ENCODE results near the gene SUMF1.

SUMF1 gene

GRCh38 chr3:4385201-4385600 is 81.9 kb downstream of the SUMF1 start:
- DNase-seq (ENCODE audit: low read depth): no peak

- DNase-seq (ENCODE audit: low read depth): no peak
These were observed 87.1 kb downstream of the SUMF1 start for GRCh38 chr3:4380013-4380412.

GRCh38 chr3:4376499-4376898 is 90.6 kb downstream of the SUMF1 start:
- DNase-seq (ENCODE audit: low read depth): no peak

DNA sequence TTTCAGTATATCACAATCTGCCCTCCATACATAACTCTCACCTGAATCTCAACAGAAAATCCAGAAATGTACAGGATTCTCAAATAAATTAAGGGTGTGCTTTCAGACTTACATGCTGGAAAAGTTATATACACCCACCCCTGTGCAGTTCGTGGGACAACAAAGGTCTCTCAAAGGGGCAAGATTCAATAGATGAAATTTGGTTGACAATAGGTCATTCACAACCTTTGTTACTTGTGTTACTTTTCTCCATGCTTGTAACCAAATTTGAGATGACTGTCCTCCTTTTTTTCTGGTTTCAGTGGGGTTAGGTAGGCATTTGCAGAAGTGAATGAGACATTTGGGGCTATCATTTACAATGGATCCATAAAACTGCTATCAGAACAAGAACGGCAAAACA is 91.2 kb downstream of the SUMF1 start:
- no peak for DNase-seq (ENCODE audit: low read depth)

- no peak for DNase-seq (ENCODE audit: low read depth)
These were observed 93.4 kb downstream of the SUMF1 start for GRCh38 chr3:4373669-4374068.

- no peak for DNase-seq (ENCODE audit: low read depth)
These were observed 104.5 kb downstream of the SUMF1 start for GRCh38 chr3:4362523-4362922.

GRCh38 chr3:4360817-4361216 is 106.3 kb downstream of the SUMF1 start:
- no peak for DNase-seq (ENCODE audit: low read depth)

DNA sequence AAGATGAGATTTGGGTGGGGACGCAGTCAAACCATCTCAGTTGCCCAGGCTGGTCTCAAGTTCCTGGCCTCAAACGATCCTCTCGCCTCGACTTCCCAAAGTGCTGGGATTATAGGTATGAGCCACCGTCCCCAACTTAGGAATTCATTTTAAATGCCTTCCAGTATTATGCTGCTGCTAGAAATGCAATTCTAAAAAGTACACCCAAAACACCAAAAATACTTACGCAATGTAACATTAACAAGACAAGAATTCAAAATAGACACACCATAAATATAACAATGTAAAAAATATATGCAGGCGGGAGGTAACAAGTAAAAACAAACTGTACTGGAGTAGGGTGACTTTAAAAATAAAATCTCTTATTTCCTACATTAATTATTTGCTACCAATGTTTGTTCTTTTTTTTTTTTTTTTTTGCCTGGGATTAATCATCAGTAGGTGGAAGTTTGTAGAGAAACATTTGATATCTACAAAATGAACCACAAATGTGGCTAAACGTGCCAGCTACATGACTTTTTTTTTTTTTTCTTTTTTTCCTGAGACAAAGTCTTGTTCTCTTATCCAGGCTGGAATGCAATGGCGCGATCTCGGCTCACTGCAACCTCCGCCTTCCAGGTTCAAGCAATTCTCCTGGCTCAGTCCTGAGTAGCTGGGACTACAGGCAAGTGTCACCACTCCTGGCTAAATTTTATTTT is 107.1 kb downstream of the SUMF1 start:
- no peak for DNase-seq (ENCODE audit: low read depth)

- no peak for DNase-seq (ENCODE audit: low read depth)
These were observed 108.8 kb downstream of the SUMF1 start for GRCh38 chr3:4358273-4358672.

GRCh38 chr3:4356546-4357410 is 110.3 kb downstream of the SUMF1 start:
- no peak for DNase-seq (ENCODE audit: low read depth)

GRCh38 chr3:4356220-4356540 is 110.9 kb downstream of the SUMF1 start:
- no peak for DNase-seq (ENCODE audit: low read depth)

DNA sequence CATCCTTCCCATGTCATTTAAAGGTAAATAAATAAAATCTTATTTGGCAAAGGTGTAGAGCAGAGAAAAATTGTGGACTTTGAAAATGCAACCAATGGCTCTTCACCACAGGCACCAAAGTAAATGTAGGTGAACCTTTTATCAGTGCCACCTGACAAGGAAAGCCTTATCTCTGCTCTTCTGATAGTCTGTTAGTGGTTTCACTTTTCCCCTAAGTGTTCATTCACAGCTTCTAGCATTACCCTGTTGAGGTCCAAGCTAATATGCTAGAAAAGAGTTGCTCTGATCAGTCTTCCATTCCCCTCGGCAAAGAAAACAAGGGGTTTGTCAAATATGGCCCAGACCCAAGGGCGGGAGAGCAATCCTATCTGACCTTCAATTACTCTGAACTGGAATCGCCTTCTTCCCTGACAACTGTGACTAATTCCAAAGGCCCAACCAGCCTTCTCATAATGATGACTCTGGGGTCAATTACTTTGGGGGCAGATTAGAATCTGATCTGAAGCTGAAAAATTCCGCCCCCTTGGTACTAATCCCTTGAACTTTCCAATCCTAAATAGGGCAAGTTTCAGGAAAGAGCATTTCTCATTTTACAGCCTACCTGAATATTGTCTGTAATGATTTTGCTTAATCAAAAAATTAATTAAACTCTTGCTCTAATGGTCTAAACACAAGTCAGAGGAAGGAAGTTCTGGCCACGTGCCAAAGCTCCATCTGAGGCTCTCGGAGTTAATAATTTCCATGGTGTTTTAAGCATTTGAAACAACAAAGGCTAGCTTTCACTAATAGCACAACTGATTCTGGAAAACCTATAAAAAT is 111.5 kb downstream of the SUMF1 start:
- no peak for DNase-seq (ENCODE audit: low read depth)

DNA sequence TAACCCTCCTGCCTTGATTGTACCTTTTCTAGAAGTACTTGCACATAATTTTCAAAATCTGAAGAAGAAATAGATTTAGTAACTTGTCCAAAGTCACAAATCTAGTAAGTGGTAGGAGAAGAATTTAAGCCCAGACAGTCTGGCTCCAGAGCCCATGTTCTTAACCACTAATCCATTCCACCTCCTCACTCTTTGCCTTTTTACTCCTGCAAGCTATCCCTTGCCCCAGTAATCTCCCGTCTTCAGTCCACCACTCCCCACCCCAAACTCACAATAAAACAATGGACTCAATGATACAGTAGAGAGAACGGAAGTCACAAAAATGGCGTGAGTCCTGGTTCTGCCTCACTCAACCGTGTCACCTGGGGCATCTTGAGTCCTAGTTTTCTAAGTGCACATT is 115.2 kb downstream of the SUMF1 start:
- DNase-seq (ENCODE audit: low read depth): no peak

DNA sequence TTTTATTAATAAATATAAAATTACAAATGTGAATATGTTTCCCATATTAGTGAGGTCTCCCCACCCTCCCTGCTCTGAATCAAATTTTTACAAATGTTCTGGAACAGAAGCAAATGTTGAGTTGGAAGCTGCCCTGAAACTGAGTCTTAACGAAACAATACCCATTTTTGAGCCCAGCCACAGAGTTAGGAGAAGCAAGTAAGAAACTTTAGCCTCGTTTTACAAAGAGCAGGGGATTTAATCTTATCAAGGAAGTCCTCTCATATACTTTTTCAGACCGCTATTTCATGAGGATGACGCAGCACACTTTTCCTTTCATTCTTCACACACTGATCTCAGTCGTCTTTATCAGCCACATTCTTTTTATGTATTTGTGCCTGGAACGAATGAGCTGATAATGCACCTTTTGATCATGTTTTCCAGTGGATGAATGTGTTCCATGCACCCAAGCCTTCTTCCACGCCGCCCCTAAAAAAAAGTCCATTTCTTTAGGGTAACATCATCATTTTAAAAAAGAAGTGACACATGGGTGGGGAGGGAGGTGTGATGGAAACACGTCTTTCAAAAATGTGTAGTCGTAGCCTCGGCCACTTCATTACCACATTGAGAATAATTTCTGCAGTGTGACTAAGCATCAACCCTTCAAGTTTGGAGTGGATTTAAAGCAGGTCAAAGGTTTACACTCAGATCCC is 115.8 kb downstream of the SUMF1 start:
- no peak for DNase-seq (ENCODE audit: low read depth)

GRCh38 chr3:4350789-4351163 is 116.3 kb downstream of the SUMF1 start:
- peak; percentile 24 for DNase-seq (ENCODE audit: low read depth)

DNA sequence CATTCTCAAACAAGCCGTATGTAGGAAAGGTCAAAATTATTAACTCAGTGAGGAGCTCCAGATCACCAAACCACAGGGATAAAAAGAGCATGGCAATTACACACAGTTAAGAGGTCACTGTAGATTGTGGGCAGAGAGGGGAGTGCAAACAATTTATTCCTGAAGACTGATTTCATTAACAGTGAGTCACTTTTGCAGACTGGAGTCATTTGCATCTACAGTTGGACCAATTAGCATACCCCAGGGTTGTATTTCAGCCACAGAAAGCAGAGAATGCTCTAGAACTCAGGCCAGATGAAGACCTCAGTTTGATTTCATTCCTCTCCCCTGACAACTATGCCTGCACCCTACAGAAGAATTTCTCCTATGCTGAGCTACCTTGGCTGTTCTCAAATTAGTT is 123.8 kb downstream of the SUMF1 start:
- DNase-seq (ENCODE audit: low read depth): no peak

- DNase-seq (ENCODE audit: low read depth): no peak
These were observed 125.8 kb downstream of the SUMF1 start for GRCh38 chr3:4341336-4341675.

GRCh38 chr3:4340411-4341335 is 126.4 kb downstream of the SUMF1 start:
- DNase-seq (ENCODE audit: low read depth): no peak

- no peak for DNase-seq (ENCODE audit: low read depth)
These were observed 127.0 kb downstream of the SUMF1 start for GRCh38 chr3:4340077-4340410.

DNA sequence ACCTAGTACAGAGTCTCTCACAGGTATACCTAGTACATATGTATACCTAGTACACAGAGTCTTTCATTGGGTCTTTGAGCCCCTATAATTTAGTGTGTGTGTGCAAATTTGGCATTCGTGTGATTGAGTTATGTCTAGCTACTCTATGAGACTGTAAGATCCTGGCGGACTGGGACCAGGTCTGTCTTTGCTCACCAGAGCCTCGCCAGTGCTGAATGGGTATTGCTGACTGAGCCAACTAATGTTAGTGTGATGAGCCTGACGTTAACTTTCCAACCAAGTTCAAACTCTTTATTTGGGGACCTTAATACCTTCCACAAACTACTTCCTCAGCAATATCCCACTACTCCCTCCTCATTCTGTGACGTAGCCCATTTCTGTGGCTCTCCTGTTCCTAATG is 128.3 kb downstream of the SUMF1 start:
- no peak for DNase-seq (ENCODE audit: low read depth)

GRCh38 chr3:4336850-4337546 is 130.1 kb downstream of the SUMF1 start:
- DNase-seq (ENCODE audit: low read depth): no peak
